Measurements from ENCODE around the gene APOC1.

APOC1 gene

DNA sequence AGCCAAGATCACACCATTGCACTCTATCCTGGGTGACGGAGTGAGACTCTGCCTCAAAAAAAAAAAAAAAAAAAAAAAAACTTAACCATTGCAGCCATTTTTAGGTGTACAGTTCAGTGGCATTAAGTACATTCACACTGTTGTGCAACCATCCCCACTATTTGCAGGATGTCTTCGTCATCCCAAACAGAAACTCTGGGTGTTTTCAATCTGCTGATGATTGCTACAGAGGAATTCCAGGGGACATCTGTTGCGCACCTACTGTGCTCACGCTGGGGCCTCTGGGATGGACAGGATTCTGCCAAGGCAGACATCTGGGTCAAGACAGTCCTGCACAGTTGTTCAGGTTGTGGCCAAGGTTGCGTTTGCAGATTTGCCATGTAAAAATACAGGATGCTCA lies 25.3 kb downstream of the APOC1 start:
- Histone ChIP-seq H4K20me1 (ENCODE audit: insufficient read depth, low read length) (no peaks in the 10 kb centered on the region), H3K4me2 (ENCODE audit: low read length) (no peak overlapping the region), H3K9me3 (ENCODE audit: low read length) (no peaks in the 10 kb centered on the region), H3K79me2 (ENCODE audit: insufficient read depth, low read length) (no peaks in the 10 kb centered on the region), H2AFZ (ENCODE audit: low read length) (no peak overlapping the region), H3K9ac (ENCODE audit: low read length) (no peak overlapping the region), H3K9me2 (ENCODE audit: low read depth, low read length) (no peaks in the 10 kb centered on the region), H3K4me1 (ENCODE audit: insufficient read depth, low read length, severe bottlenecking) (peaks cover 31% of the 10 kb centered on the region), H3K36me3 (ENCODE audit: insufficient read depth, low read length) (no peaks in the 10 kb centered on the region), H3F3A (ENCODE audit: insufficient read depth, low read length) (no peaks in the 10 kb centered on the region; the same call in 1 of the 2 replicates), H3K4me3 (ENCODE audit: low read depth, low read length, poor library complexity, severe bottlenecking) (no peak overlapping the region), H3K27ac (ENCODE audit: low read depth, low read length, poor library complexity, severe bottlenecking) (no peak overlapping the region), H3K27me3 (ENCODE audit: insufficient read depth, low read length) (no peaks in the 10 kb centered on the region)
- TF ChIP-seq, protein P1, sequence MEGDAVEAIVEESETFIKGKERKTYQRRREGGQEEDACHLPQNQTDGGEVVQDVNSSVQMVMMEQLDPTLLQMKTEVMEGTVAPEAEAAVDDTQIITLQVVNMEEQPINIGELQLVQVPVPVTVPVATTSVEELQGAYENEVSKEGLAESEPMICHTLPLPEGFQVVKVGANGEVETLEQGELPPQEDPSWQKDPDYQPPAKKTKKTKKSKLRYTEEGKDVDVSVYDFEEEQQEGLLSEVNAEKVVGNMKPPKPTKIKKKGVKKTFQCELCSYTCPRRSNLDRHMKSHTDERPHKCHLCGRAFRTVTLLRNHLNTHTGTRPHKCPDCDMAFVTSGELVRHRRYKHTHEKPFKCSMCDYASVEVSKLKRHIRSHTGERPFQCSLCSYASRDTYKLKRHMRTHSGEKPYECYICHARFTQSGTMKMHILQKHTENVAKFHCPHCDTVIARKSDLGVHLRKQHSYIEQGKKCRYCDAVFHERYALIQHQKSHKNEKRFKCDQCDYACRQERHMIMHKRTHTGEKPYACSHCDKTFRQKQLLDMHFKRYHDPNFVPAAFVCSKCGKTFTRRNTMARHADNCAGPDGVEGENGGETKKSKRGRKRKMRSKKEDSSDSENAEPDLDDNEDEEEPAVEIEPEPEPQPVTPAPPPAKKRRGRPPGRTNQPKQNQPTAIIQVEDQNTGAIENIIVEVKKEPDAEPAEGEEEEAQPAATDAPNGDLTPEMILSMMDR (IDR thresholded peaks at IDR 0.05; ENCODE audit: low read length) = no peak
- TF ChIP-seq EZH2 (IDR thresholded peaks at IDR 0.05; ENCODE audit: borderline replicate concordance, low read length) = no peak

DNA sequence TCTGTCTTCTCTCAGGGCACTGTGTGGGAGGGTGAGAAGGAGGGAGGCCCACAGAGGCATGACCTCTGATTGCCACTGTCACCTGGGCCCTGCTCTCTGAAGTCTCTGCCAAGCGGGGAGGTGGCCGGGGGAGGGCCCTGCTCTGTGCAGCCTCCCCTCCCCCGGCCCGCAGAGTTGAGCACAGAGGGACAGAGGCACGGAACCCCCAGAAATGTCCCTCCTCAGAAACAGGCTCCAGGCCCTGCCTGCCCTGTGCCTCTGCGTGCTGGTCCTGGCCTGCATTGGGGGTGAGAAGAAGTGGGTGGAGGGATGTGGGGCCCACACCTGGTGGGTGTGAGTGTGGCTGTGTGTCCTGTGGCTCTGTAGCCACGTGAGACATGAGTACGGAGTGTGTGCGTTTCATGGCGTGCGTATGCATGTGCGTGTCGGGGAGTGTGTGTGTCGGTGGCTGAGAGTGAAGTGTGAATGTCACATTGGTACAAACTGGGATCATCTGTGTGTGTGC lies 27.7 kb downstream of the APOC1 start, which contains the start of gene APOC4:
APOC4 (plus strand) TSS at position 171 of the 505 bp plus-strand sequence; CDS start at position 212, 41 bp downstream.
- no peak for TF ChIP-seq EZH2 (IDR thresholded peaks at IDR 0.05; ENCODE audit: borderline replicate concordance, low read length)
- Histone ChIP-seq H3K9ac (ENCODE audit: low read length) (peak within 1 kb of the TSS; percentile 58; the same call in 1 of the 2 replicates), H3K9me2 (ENCODE audit: low read depth, low read length) (no peaks in the 10 kb centered on the region), H2AFZ (ENCODE audit: low read length) (0 out of 2 replicates have a peak within 1 kb of the TSS, but pooled peaks have one; percentile 34), H3K27me3 (ENCODE audit: insufficient read depth, low read length) (no peaks in the 10 kb centered on the region), H3K79me2 (ENCODE audit: insufficient read depth, low read length) (no peaks in the 10 kb centered on the region), H3K9me3 (ENCODE audit: low read length) (no peaks in the 10 kb centered on the region), H3F3A (ENCODE audit: insufficient read depth, low read length) (peaks cover 4% of the 10 kb centered on the region; the same call in 1 of the 2 replicates), H3K36me3 (ENCODE audit: insufficient read depth, low read length) (no peaks in the 10 kb centered on the region), H3K27ac (ENCODE audit: low read depth, low read length, poor library complexity, severe bottlenecking) (peak within 1 kb of the TSS; percentile 91), H3K4me2 (ENCODE audit: low read length) (peak within 1 kb of the TSS; percentile 52), H3K4me1 (ENCODE audit: insufficient read depth, low read length, severe bottlenecking) (peaks cover 56% of the 10 kb centered on the region), H3K4me3 (ENCODE audit: low read depth, low read length, poor library complexity, severe bottlenecking) (peak within 1 kb of the TSS; percentile 47), H4K20me1 (ENCODE audit: insufficient read depth, low read length) (no peaks in the 10 kb centered on the region)

GRCh38 chr19:44943801-44944249 lies 29.4 kb downstream of the APOC1 start:
- H3K9ac ChIP-seq (ENCODE audit: low read length) = peak overlapping the region; percentile 13; the same call in 1 of the 2 replicates
- H4K20me1 ChIP-seq (ENCODE audit: insufficient read depth, low read length) = no peaks in the 10 kb centered on the region
- H2AFZ ChIP-seq (ENCODE audit: low read length) = no peak overlapping the region
- no peaks in the 10 kb centered on the region for H3K36me3 ChIP-seq (ENCODE audit: insufficient read depth, low read length)
- H3K27ac ChIP-seq (ENCODE audit: low read depth, low read length, poor library complexity, severe bottlenecking) = peak overlapping the region; percentile 79
- H3K9me2 ChIP-seq (ENCODE audit: low read depth, low read length) = no peaks in the 10 kb centered on the region
- H3K27me3 ChIP-seq (ENCODE audit: insufficient read depth, low read length) = no peaks in the 10 kb centered on the region
- TF ChIP-seq EZH2 (IDR thresholded peaks at IDR 0.05; ENCODE audit: borderline replicate concordance, low read length) = no peak
- TF ChIP-seq, protein P1 (IDR thresholded peaks at IDR 0.05; ENCODE audit: low read length) = peak; percentile 16; the same call in 1 of the 2 replicates
- H3F3A ChIP-seq (ENCODE audit: insufficient read depth, low read length) = peaks cover 4% of the 10 kb centered on the region; the same call in 1 of the 2 replicates
- H3K4me3 ChIP-seq (ENCODE audit: low read depth, low read length, poor library complexity, severe bottlenecking) = no peak overlapping the region
- H3K9me3 ChIP-seq (ENCODE audit: low read length) = no peaks in the 10 kb centered on the region
- peaks cover 68% of the 10 kb centered on the region for H3K4me1 ChIP-seq (ENCODE audit: insufficient read depth, low read length, severe bottlenecking)
- H3K4me2 ChIP-seq (ENCODE audit: low read length) = peak overlapping the region; percentile 31; the same call in 1 of the 2 replicates
- H3K79me2 ChIP-seq (ENCODE audit: insufficient read depth, low read length) = no peaks in the 10 kb centered on the region
